ENCODE data around the gene MNAT1.

Gene MNAT1

GRCh38 chr14:60893911-60894310 is 159.3 kb downstream of the MNAT1 start:
- no peak for DNase-seq

GRCh38 chr14:60904381-60904780 is 169.8 kb downstream of the MNAT1 start:
- no peak for DNase-seq

GRCh38 chr14:60905923-60906322 is 171.4 kb downstream of the MNAT1 start:
- DNase-seq: no peak

GRCh38 chr14:60915781-60916180 is 181.2 kb downstream of the MNAT1 start:
- no peak for DNase-seq

GRCh38 chr14:60922050-60922449 is 187.5 kb downstream of the MNAT1 start:
- no peak for DNase-seq

- no peak for DNase-seq
Observed at GRCh38 chr14:60925286-60925685, 190.7 kb downstream of the MNAT1 start.

GRCh38 chr14:60926002-60926401 is 191.4 kb downstream of the MNAT1 start:
- DNase-seq: no peak

- DNase-seq: peak; percentile 20
Observed at GRCh38 chr14:60931218-60931617, 196.7 kb downstream of the MNAT1 start.

- DNase-seq: no peak
Observed at GRCh38 chr14:60933920-60934655, 199.5 kb downstream of the MNAT1 start.

- DNase-seq: no peak
Observed at GRCh38 chr14:60935319-60935718, 200.8 kb downstream of the MNAT1 start.

GRCh38 chr14:60943637-60944032 is 209.1 kb downstream of the MNAT1 start:
- DNase-seq: no peak

- no peak for DNase-seq
Observed at GRCh38 chr14:60944204-60944603, 209.6 kb downstream of the MNAT1 start.

- no peak for DNase-seq
Observed at GRCh38 chr14:60945984-60946383, 211.4 kb downstream of the MNAT1 start.

- no peak for DNase-seq
Observed at GRCh38 chr14:60946773-60947172, 212.2 kb downstream of the MNAT1 start.

- no peak for DNase-seq
Observed at GRCh38 chr14:60951776-60952435, 217.3 kb downstream of the MNAT1 start.

- DNase-seq: no peak
Observed at GRCh38 chr14:60956202-60956601, 221.6 kb downstream of the MNAT1 start.

- DNase-seq: no peak
Observed at GRCh38 chr14:60956632-60957031, 222.1 kb downstream of the MNAT1 start.

- DNase-seq: no peak
Observed at GRCh38 chr14:60958146-60958545, 223.6 kb downstream of the MNAT1 start.

GRCh38 chr14:60963761-60964160 is 229.2 kb downstream of the MNAT1 start:
- no peak for DNase-seq

GRCh38 chr14:60964904-60965303 is 230.3 kb downstream of the MNAT1 start:
- DNase-seq: no peak

GRCh38 chr14:60965402-60965801 is 230.8 kb downstream of the MNAT1 start:
- no peak for DNase-seq

GRCh38 chr14:60968099-60968498 is 233.5 kb downstream of the MNAT1 start:
- no peak for DNase-seq

- DNase-seq: no peak
Observed at GRCh38 chr14:60968671-60969070, 234.1 kb downstream of the MNAT1 start.

GRCh38 chr14:60970146-60970545 is 235.6 kb downstream of the MNAT1 start:
- no peak for DNase-seq

- DNase-seq: no peak
Observed at GRCh38 chr14:60971271-60971670, 236.7 kb downstream of the MNAT1 start.
